DMS153 treated with DMSO at 0.1 percent for 48 hours (cell line): ENCODE measurements around the gene SNRPA1.

Experiments used
- DNase-seq: peaks from one replicate; lab custom pipeline; 2025; ENCODE audit not compliant: unreplicated experiment; lab: John Stamatoyannopoulos, UW

SNRPA1 gene

GRCh38 chr15:101264911-101265641 is 30.0 kb downstream of the SNRPA1 start:
- no peak for DNase-seq

DNA sequence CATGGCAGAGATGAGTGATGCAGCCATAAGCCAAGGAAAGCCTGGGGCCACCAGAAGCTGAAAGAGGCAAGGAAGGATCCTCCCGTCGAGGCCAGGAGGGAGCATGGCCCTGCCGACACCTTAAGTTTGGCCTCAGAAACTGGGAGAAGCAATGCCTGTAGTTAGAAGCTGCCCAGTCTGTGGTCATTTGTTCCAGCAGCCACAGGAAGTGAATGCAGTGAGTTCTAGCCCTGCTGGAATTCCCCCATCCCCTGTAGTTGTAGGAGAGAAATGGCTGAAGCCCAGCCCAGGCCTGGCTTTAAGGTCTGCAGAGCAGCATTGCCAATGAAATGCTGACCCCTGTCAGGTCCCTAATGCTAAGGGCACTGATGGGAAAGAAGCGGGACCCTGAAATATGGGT is 31.0 kb downstream of the SNRPA1 start:
- DNase-seq, result no peak

DNA sequence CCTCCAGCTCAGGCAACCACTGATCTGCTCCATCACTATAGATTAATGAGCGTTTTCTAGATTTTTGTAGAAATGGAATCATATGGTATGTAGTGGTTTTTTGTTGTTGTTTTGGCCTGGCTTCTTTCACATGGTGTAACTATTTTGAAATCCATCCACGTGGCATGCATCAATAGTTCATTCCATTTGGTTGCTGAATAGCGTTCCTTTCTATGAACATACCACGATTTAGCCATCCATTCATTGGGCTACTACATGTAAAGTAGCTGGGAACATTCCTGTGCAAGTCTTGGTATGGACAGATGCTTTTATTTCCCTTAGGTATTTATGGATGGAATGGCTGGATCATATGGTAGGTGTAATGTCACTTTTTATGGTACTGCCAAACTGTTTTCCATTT is 32.5 kb downstream of the SNRPA1 start:
- DNase-seq, result no peak

GRCh38 chr15:101258238-101259144 is 36.6 kb downstream of the SNRPA1 start:
- peak; percentile 12 for DNase-seq

- DNase-seq, result no peak
Measured at GRCh38 chr15:101256757-101257156, 38.3 kb downstream of the SNRPA1 start.

GRCh38 chr15:101255615-101256241 is 39.3 kb downstream of the SNRPA1 start:
- no peak for DNase-seq

- no peak for DNase-seq
Measured at GRCh38 chr15:101255051-101255395, 40.0 kb downstream of the SNRPA1 start.

DNA sequence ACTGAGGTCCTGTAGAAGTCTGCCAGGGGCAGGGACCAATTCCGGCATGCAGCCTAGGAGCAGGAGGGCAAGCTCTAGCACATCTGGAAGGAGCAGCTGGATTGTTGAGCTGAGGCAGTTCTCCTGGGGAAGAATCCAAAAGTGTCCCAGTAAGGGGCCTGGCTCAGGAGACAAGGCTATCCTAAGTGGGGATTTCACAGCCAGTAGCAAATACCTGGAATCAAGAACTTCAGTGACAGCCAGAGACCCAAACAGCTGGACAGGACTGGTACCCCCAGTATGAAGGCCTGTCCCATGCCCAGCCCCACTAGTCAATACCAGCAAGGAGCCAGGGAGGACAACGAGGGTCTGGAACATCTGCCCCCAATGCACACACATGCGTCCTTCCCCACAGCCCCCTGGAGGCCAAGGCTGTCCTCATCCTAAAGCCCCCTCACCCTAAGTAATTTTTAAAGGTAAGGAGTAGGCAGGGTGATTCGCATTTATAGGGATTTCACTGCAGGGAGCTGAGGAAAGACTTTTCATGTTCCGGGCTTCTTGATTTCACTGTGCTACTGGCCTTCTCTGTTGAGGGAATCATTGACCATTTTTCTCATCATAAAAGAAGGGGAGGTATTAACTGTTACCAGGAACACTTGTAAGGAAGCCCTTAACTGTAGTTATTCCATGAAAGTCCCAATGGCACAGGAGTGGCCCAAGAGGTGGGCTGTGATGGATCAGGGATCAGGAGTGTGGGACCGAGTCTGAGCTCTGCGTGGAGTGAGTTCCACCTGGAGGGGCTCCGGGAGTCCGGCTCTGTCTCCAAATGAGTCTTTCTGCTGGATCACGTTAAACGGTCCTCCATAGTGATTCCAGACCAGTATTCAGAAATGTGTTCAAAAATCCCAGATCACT is 40.6 kb downstream of the SNRPA1 start:
- no peak for DNase-seq

GRCh38 chr15:101252836-101253235 is 42.2 kb downstream of the SNRPA1 start:
- no peak for DNase-seq

GRCh38 chr15:101251830-101252820 is 42.9 kb downstream of the SNRPA1 start, which contains the start of gene CHSY1:
Gene CHSY1 (minus strand): TSS chr15:101252048. CDS start chr15:101251456, 592 bp downstream.
- no peak for DNase-seq

GRCh38 chr15:101250873-101251829 is 43.9 kb downstream of the SNRPA1 start:
- DNase-seq, result no peak

- no peak for DNase-seq
Measured at GRCh38 chr15:101250341-101250831, 44.7 kb downstream of the SNRPA1 start.

DNA sequence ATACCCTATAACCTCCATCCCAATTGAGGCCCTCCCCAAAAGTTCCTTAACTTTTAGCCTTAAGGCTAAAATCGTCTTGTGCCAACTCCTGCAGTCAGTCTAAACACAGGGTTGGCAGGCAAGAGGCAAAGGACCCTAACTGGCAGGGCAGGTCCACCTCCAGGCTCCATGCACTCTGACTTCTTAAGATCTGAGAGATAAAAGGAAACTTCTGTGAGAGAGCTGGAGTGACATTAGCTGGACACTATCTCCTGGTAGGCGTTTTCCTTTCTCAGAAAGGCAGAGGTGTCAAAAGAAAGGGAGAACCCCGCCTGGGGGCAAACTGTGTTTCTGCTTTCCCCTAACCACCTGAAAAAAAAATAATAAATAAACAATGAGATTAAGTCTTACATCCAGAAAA is 46.8 kb downstream of the SNRPA1 start:
- DNase-seq, result no peak

- DNase-seq, result no peak
Measured at GRCh38 chr15:101246824-101247745, 48.0 kb downstream of the SNRPA1 start.

- no peak for DNase-seq
Measured at GRCh38 chr15:101246391-101246790, 48.7 kb downstream of the SNRPA1 start.

- DNase-seq, result no peak
Measured at GRCh38 chr15:101244889-101245668, 50.0 kb downstream of the SNRPA1 start.
